K562 (cell line): ENCODE measurements around the gene DCTN1. TPM values are rescaled to one million over a fixed set of nuclear protein-coding genes. Genes with fewer than 3 reads are reported as not detected.

ENCODE experiments used
- BCL6 ChIP-seq: fragments of 250-450 bp; sonication (Bioruptor Pico); IDR thresholded peaks from 2 replicates; pipeline ENCODE4 v1.4.0; 2020
- CBFA2T3 ChIP-seq: fragments of 450-650 bp; IDR thresholded peaks from 2 replicates; pipeline ENCODE4 v1.6.1; 2017
- CBX3 ChIP-seq, 2 experiments: IDR thresholded peaks; 1 replicate in 1 of 2; 2 replicates in 1 of 2; pipeline ENCODE4 v1.6.1; 2012; ENCODE audit warnings: inconsistent platforms in 2 of 2, low read length in 2 of 2, borderline replicate concordance in 1 of 2, control low read depth in 1 of 2
- GABPB1 ChIP-seq: sonication (generic); formaldehyde crosslinking; IDR thresholded peaks from 2 replicates; pipeline ENCODE4 v1.8.0; 2022; ENCODE audit warnings: mild to moderate bottlenecking, missing genetic modification reagents
- MCM3 ChIP-seq: fragments of 450-650 bp; IDR thresholded peaks from 2 replicates; pipeline ENCODE4 v1.6.1; 2016
- MEF2A ChIP-seq: IDR thresholded peaks from 2 replicates; pipeline ENCODE4 v1.6.1; 2011; ENCODE audit warnings: low read depth, mild to moderate bottlenecking, low read length, moderate library complexity; ENCODE audit not compliant: control insufficient read depth
- RBM17 ChIP-seq: fragments of 200-400 bp; formaldehyde crosslinking; IDR thresholded peaks from 2 replicates; pipeline ENCODE4 v1.6.1; 2017; ENCODE audit warnings: low read depth, mild to moderate bottlenecking, low read length, borderline replicate concordance
- RREB1 ChIP-seq: fragments of 250-450 bp; sonication (Bioruptor Pico); IDR thresholded peaks from 2 replicates; pipeline ENCODE4 v1.4.0; 2020
- SRSF7 ChIP-seq: fragments of 200-400 bp; formaldehyde crosslinking; optimal IDR thresholded peaks from 2 replicates; pipeline ENCODE3; 2017; ENCODE audit warnings: mild to moderate bottlenecking, low read depth, low read length
- ZC3H4 ChIP-seq: sonication (generic); formaldehyde crosslinking; IDR thresholded peaks from 2 replicates; pipeline ENCODE4 v1.9.0; 2021; ENCODE audit warnings: missing genetic modification reagents, borderline replicate concordance
- ZNF140 ChIP-seq: fragments of 250-450 bp; sonication (Bioruptor Pico); IDR thresholded peaks from 2 replicates; pipeline ENCODE4 v1.8.0; 2021; ENCODE audit warnings: moderate library complexity, mild to moderate bottlenecking, inconsistent platforms
- polyA plus RNA-seq, 8 experiments: library from polyadenylated mRNA; depleted of rRNA in 4 of 8; stranded (reverse) in 5 of 8; unstranded in 3 of 8; fragments of >200 nt; fragmentation: Nextera tagmentation in 2 of 8; fragmentation: Illumina TruSeq in 1 of 8; extraction: Ambion mirVana in 2 of 8; extraction: Trizol in 1 of 8; gene quantifications; 2 replicates each; pipeline versions ENCODE4 v1.2.1 to v1.2.3, GENCODE V29; 2011 to 2014; ENCODE audit warnings: inconsistent platforms in 1 of 8, missing spikeins in 1 of 8
- total RNA-seq, 7 experiments: library from RNA; depleted of rRNA in 6 of 7; stranded (reverse); fragments of >200 nt in 6 of 7; fragmentation: Illumina TruSeq in 2 of 7; extraction: Trizol in 2 of 7; gene quantifications; 2 replicates each; pipeline versions ENCODE4 v1.2.1 to v1.2.3, GENCODE V29; 2011 to 2021; ENCODE audit warnings: low replicate concordance in 1 of 7
- TF ChIP-seq, protein P1 (sequence below): fragments of 450-650 bp; formaldehyde crosslinking; IDR thresholded peaks from 2 replicates; pipeline ENCODE4 v1.4.0; 2020; ENCODE audit warnings: mild to moderate bottlenecking, moderate library complexity
- TF ChIP-seq, protein P2 (sequence below): IDR thresholded peaks from 2 replicates; pipeline ENCODE4 v1.6.1; 2014; ENCODE audit warnings: antibody characterized with exemption
- TF ChIP-seq, protein P3 (sequence below): fragments of 200-400 bp; formaldehyde crosslinking; IDR thresholded peaks from 2 replicates; pipeline ENCODE4 v1.6.1; 2017; ENCODE audit warnings: mild to moderate bottlenecking, low read depth, low read length, moderate library complexity
- TF ChIP-seq, protein P4 (sequence below): fragments of 450-650 bp; IDR thresholded peaks from 2 replicates; pipeline ENCODE4 v1.6.1; 2016; ENCODE audit warnings: mild to moderate bottlenecking

Gene DCTN1
- total and polyA plus RNA-seq, 9 of the 15 experiments (the other 6 are each of a cell fraction or from before 2014, with no cell fraction given): 23.9 to 71.7 (median 45.0) TPM

DNA sequence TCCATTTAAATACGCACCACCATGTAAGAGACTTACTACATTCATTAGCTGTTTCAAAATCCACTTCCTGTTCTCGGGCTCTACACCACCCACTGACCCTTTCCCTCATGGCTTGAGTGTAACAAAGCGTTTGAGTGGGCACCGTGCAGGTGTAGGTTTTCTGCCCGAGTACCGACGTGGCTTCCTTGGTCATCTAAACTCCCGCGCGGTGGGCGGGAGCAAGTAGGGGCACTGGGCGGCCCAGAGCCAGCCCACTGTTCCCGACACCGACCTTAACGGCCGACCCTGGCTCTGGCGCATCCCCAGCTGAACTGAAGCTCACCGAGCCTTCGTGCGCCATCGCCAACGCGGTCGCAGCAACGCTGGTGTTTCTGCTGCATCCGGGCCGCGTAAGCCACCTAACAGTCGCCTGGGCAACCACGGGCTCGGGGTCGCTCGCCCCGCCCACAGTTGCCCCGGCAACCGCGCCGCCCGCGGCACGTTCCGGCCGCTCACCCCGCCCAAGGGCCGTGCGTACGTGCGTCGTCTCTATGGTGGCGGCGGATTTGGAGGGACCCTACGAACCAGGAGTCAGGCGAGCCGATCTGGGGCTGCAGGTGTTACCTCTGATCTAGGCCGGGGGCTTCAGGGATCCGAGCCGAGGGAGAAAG, 41.2 kb upstream of the DCTN1 start, which contains the start of the genes C2orf81 and WDR54 (continued):
- TF ChIP-seq CBX3 (IDR thresholded peaks at IDR 0.05; ENCODE audit: borderline replicate concordance in 1 of 2, low read length in 2 of 2) (no peak), BCL6 (CRISPR knock-in tag) (no peak), RBM17 (no peak), SRSF7 (no peak), GABPB1 (peak; percentile 70; the same call in 1 of the 2 replicates), CBFA2T3 (no peak), MEF2A (no peak), ZNF140 (CRISPR knock-in tag) (no peak), MCM3 (no peak), RREB1 (no peak), ZC3H4 (CRISPR knock-in tag) (no peak)
- TF ChIP-seq, protein P1, sequence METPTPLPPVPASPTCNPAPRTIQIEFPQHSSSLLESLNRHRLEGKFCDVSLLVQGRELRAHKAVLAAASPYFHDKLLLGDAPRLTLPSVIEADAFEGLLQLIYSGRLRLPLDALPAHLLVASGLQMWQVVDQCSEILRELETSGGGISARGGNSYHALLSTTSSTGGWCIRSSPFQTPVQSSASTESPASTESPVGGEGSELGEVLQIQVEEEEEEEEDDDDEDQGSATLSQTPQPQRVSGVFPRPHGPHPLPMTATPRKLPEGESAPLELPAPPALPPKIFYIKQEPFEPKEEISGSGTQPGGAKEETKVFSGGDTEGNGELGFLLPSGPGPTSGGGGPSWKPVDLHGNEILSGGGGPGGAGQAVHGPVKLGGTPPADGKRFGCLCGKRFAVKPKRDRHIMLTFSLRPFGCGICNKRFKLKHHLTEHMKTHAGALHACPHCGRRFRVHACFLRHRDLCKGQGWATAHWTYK (CRISPR knock-in tag): no peak; the same call in 1 of the 2 replicates
- TF ChIP-seq, protein P2, sequence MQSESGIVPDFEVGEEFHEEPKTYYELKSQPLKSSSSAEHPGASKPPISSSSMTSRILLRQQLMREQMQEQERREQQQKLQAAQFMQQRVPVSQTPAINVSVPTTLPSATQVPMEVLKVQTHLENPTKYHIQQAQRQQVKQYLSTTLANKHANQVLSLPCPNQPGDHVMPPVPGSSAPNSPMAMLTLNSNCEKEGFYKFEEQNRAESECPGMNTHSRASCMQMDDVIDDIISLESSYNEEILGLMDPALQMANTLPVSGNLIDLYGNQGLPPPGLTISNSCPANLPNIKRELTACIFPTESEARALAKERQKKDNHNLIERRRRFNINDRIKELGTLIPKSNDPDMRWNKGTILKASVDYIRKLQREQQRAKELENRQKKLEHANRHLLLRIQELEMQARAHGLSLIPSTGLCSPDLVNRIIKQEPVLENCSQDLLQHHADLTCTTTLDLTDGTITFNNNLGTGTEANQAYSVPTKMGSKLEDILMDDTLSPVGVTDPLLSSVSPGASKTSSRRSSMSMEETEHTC: no peak
- TF ChIP-seq, protein P3, sequence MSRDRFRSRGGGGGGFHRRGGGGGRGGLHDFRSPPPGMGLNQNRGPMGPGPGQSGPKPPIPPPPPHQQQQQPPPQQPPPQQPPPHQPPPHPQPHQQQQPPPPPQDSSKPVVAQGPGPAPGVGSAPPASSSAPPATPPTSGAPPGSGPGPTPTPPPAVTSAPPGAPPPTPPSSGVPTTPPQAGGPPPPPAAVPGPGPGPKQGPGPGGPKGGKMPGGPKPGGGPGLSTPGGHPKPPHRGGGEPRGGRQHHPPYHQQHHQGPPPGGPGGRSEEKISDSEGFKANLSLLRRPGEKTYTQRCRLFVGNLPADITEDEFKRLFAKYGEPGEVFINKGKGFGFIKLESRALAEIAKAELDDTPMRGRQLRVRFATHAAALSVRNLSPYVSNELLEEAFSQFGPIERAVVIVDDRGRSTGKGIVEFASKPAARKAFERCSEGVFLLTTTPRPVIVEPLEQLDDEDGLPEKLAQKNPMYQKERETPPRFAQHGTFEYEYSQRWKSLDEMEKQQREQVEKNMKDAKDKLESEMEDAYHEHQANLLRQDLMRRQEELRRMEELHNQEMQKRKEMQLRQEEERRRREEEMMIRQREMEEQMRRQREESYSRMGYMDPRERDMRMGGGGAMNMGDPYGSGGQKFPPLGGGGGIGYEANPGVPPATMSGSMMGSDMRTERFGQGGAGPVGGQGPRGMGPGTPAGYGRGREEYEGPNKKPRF: no peak
- TF ChIP-seq, protein P4, sequence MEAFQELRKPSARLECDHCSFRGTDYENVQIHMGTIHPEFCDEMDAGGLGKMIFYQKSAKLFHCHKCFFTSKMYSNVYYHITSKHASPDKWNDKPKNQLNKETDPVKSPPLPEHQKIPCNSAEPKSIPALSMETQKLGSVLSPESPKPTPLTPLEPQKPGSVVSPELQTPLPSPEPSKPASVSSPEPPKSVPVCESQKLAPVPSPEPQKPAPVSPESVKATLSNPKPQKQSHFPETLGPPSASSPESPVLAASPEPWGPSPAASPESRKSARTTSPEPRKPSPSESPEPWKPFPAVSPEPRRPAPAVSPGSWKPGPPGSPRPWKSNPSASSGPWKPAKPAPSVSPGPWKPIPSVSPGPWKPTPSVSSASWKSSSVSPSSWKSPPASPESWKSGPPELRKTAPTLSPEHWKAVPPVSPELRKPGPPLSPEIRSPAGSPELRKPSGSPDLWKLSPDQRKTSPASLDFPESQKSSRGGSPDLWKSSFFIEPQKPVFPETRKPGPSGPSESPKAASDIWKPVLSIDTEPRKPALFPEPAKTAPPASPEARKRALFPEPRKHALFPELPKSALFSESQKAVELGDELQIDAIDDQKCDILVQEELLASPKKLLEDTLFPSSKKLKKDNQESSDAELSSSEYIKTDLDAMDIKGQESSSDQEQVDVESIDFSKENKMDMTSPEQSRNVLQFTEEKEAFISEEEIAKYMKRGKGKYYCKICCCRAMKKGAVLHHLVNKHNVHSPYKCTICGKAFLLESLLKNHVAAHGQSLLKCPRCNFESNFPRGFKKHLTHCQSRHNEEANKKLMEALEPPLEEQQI: no peak
